Measurements from ENCODE around the gene ZNF398.
"Not testable (repeated sequence)": the region's sequence is repeated elsewhere in the genome, so short reads cannot be mapped to it uniquely, and the experiment has no call there.

The ZNF398 gene

GRCh38 chr7:149147072-149147751 is at the start of gene ZNF398:
ZNF398 (plus strand) TSS chr7:149147453; CDS start chr7:149147743, 290 bp downstream.
- peak; percentile 88 for DNase-seq (ENCODE audit: low spot score)

- DNase-seq (ENCODE audit: low spot score) = no peak
Measured at GRCh38 chr7:149099058-149099457, 48.2 kb upstream of the ZNF398 start.

- DNase-seq (ENCODE audit: low spot score) = no peak
Measured at GRCh38 chr7:149100821-149101220, 46.4 kb upstream of the ZNF398 start.

GRCh38 chr7:149102666-149103065 is 44.6 kb upstream of the ZNF398 start:
- DNase-seq (ENCODE audit: low spot score) = no peak

GRCh38 chr7:149103424-149103823 is 43.8 kb upstream of the ZNF398 start:
- no peak for DNase-seq (ENCODE audit: low spot score)

GRCh38 chr7:149104214-149104613 is 43.0 kb upstream of the ZNF398 start:
- DNase-seq (ENCODE audit: low spot score) = no peak

- no peak for DNase-seq (ENCODE audit: low spot score)
Measured at GRCh38 chr7:149104749-149105148, 42.5 kb upstream of the ZNF398 start.

- no peak for DNase-seq (ENCODE audit: low spot score)
Measured at GRCh38 chr7:149109969-149110368, 37.3 kb upstream of the ZNF398 start.

- no peak for DNase-seq (ENCODE audit: low spot score)
Measured at GRCh38 chr7:149125189-149125862, 21.9 kb upstream of the ZNF398 start.

GRCh38 chr7:149125863-149126661 is 21.2 kb upstream of the ZNF398 start, which contains the start of gene ZNF425:
ZNF425 (minus strand) TSS chr7:149126324; CDS start chr7:149126213, 111 bp downstream.
- DNase-seq (ENCODE audit: low spot score) = peak; percentile 97

GRCh38 chr7:149126662-149127266 is 20.5 kb upstream of the ZNF398 start:
- DNase-seq (ENCODE audit: low spot score) = peak; percentile 75

- no peak for DNase-seq (ENCODE audit: low spot score)
Measured at GRCh38 chr7:149130572-149131198, 16.6 kb upstream of the ZNF398 start.

GRCh38 chr7:149133028-149133710 is 14.1 kb upstream of the ZNF398 start:
- DNase-seq (ENCODE audit: low spot score) = no peak

- DNase-seq (ENCODE audit: low spot score) = no peak
Measured at GRCh38 chr7:149136118-149136517, 11.1 kb upstream of the ZNF398 start.

GRCh38 chr7:149140831-149141230 is 6.4 kb upstream of the ZNF398 start:
- DNase-seq (ENCODE audit: low spot score) = no peak

- DNase-seq (ENCODE audit: low spot score) = no peak
Measured at GRCh38 chr7:149141893-149142292, 5.4 kb upstream of the ZNF398 start.

- DNase-seq (ENCODE audit: low spot score) = not testable (repeated sequence)
Measured at GRCh38 chr7:149144436-149144922, 2.8 kb upstream of the ZNF398 start.

- DNase-seq (ENCODE audit: low spot score) = no peak
Measured at GRCh38 chr7:149145031-149145845, 2.0 kb upstream of the ZNF398 start.

GRCh38 chr7:149147752-149148653 is 750 bp downstream of the ZNF398 start:
- peak; percentile 71 for DNase-seq (ENCODE audit: low spot score)

Measured in ecto neural progenitor cell (in vitro differentiated cells).